HG02610 (cell line): ENCODE measurements around the gene CLIC6.
"Not testable (repeated sequence)": the region's sequence is repeated elsewhere in the genome, so short reads cannot be mapped to it uniquely, and the experiment has no call there.

ENCODE experiments used
- ATAC-seq: cut with Tn5 transposase; IDR thresholded peaks from one replicate; pipeline ENCODE4 v1.9.1; 2021; ENCODE audit warnings: mild to moderate bottlenecking, moderate library complexity; ENCODE audit not compliant: unreplicated experiment

Gene CLIC6

DNA sequence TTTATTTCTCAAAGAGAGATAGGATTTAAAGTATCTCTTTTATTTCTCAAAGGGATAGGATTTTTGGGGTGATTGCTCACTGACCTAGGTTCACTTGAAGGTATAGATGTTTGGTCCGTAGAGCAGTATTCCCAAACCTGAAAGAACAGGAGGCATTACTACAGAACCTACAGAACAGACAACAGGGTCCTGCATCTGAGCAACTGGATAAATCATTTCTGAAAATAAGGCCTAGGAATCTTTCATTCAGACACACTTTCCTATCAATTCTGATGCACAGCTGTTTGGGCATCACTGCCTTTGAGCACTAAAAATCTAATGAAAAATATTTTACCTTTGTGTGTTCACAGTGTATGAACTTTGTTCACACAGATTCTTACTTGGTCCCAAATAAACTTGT is 17.2 kb upstream of the CLIC6 start:
- no peak for ATAC-seq

DNA sequence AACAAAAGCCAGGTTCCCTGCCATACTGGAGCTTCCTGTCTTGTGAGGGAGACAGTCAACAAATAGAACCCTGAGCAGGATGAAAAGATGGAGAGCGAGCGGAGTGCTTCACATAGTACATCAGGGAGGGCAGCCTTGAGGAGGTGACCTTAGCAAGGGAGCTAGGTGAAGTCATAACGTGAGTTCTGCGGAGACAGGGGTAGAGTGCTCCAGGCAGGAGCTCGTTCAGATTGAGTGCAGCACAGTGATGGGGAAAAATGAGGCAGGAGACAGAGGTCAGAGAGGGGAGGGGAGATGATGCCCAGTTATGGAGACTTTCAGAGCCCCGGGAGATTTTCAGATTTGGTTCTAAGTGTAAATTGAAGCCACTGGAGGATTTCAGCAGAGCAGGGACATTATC is 15.3 kb upstream of the CLIC6 start:
- no peak for ATAC-seq

DNA sequence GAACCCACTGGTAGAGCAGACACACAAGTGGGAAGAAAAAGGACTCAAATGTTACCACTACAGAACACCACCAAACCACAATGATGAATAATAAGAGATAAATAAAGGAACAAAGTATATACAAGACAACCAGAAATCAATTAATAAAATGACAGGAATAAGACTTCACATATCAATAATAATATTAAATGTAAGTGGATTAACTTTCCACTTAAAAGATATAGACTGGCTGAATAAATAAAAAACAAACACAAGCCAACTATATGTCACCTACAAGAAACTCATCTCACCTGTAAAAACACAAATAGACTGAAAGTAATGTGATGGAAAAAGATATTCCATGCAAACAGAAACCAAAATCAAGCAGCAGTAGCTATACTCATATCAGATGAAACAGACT is 6.9 kb upstream of the CLIC6 start:
- ATAC-seq, result no peak

DNA sequence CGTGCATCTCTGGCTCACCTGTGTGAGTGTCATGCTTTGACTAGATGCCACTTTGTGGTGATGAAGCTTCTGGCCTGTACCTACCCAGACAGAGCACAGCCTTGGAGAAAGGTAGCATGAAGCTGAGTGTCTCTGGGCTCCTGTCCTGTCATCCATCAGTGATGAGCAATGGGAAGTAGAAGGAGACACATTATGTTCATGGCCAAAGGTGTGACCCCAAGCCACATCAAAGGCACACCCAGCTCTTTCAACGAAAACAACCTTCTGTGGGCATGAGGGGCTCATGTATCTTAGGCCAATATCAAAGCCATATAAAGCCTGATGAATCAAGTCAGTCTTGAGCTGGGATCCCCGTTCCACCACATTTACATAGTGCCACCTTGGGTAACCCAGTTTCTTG is 1.0 kb upstream of the CLIC6 start:
- no peak for ATAC-seq

DNA sequence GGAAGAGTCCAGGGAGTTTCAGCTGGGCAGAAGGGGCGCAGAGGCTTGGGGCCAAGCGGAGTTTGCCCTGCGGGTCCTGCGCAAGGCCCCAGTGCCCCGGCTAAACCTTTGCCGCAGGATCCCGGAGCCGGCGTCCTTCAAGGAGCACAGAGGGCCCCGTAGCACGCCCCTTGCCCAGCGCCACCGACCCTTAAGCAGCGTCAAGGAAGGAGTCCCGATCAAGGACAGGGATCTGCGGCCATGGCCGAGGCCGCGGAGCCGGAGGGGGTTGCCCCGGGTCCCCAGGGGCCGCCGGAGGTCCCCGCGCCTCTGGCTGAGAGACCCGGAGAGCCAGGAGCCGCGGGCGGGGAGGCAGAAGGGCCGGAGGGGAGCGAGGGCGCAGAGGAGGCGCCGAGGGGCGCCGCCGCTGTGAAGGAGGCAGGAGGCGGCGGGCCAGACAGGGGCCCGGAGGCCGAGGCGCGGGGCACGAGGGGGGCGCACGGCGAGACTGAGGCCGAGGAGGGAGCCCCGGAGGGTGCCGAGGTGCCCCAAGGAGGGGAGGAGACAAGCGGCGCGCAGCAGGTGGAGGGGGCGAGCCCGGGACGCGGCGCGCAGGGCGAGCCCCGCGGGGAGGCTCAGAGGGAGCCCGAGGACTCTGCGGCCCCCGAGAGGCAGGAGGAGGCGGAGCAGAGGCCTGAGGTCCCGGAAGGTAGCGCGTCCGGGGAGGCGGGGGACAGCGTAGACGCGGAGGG is 520 bp downstream of the CLIC6 start:
- ATAC-seq, result peak; percentile 42

DNA sequence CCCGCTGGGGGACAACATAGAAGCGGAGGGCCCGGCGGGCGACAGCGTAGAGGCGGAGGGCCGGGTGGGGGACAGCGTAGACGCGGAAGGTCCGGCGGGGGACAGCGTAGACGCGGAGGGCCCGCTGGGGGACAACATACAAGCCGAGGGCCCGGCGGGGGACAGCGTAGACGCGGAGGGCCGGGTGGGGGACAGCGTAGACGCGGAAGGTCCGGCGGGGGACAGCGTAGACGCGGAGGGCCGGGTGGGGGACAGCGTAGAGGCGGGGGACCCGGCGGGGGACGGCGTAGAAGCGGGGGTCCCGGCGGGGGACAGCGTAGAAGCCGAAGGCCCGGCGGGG is 1.1 kb downstream of the CLIC6 start:
- ATAC-seq, result not testable (repeated sequence)

DNA sequence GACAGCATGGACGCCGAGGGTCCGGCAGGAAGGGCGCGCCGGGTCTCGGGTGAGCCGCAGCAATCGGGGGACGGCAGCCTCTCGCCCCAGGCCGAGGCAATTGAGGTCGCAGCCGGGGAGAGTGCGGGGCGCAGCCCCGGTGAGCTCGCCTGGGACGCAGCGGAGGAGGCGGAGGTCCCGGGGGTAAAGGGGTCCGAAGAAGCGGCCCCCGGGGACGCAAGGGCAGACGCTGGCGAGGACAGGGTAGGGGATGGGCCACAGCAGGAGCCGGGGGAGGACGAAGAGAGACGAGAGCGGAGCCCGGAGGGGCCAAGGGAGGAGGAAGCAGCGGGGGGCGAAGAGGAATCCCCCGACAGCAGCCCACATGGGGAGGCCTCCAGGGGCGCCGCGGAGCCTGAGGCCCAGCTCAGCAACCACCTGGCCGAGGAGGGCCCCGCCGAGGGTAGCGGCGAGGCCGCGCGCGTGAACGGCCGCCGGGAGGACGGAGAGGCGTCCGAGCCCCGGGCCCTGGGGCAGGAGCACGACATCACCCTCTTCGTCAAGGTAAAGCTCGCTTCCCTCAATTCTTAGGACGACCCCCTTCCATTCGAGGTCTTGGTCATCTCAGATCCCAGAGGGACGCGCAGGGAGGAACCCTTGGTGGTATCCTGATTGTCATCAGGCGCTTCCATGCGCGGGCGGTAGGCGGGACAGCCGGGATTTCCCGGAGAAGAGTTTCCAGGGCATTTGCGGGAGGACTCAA is 1.6 kb downstream of the CLIC6 start:
- no peak for ATAC-seq

DNA sequence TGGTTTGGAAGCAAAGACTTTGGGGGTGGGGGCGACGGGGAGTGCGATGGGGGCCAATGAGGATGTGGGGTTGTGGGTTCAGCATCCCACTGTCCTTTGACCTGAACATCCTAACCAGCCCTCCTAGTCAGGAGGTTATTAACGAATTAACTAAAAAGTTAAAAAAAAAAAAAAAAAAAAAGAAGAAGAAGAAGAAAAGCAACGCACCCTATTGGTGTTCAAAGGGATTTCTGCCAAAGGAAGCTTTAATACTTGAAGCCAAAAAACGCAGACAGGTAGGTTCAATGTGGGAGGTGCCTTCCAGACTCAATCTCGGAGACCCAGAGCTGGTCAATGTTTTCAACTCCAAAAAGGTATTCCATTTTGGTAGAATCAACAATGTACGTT is 2.2 kb downstream of the CLIC6 start:
- no peak for ATAC-seq

DNA sequence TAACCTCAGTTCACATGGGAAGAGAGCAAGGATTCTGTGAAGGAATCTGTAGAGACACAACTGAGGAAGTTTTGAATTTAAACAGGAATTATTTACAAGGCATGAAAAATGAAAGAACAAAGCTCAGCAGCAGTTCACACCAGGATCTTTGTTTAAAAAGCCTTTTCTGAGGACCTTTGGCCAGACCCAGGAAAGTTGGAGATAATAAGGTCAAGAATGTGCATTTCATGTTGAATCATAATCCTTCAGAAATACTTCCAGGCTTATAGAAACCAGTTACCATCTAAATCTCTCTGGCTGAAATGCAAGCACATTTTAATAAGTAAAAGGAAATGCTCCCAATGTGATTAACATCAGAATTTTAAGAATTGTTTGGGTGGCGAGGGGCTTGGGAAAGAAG is 2.7 kb downstream of the CLIC6 start:
- ATAC-seq, result no peak

DNA sequence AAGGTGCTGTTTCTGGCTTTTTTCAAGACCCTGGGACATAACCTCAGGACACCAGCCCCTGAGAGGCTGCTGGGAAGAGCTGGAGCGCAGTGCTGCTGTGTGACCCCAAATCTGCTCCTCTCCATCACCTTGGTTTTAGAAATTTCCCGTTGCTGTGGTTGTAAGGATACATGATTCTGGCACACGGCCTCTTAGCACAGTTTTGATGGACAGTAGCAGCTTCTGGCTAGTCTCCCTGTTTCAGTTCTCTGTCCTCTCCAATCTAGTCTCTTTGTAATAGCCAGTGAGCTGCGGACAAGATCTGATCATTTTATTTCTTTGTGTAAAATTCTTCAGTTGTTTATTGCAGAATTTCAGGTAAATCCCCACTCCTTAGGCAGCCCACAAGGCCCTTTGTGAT is 3.1 kb downstream of the CLIC6 start:
- no peak for ATAC-seq

DNA sequence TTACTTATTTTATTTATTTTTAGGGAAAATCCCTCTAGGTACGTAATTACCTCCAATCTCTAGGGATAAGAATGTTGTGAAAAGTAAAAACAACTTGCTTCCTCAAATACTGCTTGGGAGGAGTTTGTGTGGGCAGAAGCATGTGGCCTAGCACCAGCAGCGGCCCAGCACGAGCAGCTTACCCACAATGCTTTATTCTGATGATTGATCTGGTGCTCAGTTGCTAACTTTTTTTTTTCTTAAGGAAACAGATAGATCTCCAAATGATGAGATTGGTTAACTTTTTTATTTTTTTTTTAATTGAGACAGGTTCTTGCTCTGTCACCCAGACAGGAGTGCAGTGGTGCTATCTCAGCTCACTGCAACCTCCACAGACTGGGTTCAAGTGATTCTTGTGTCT is 4.2 kb downstream of the CLIC6 start:
- ATAC-seq, result no peak

DNA sequence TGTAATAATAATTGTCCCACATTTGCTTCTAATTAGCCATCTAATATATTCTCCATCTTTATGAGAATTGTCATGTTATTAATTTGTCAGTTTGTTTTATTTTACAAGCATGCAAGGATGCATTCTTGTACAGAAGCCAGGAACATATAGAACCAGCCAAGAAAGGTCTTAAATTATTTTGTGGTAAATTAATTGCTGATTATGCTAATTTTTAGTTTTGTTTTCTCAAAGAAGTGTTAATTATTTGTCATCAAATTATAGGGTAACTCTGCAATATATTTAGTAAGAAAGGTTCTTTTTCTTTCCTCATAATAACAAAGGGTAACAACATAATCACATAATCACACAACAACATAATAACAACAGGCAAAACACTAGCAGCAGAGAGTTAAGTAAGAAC is 5.7 kb downstream of the CLIC6 start:
- no peak for ATAC-seq

DNA sequence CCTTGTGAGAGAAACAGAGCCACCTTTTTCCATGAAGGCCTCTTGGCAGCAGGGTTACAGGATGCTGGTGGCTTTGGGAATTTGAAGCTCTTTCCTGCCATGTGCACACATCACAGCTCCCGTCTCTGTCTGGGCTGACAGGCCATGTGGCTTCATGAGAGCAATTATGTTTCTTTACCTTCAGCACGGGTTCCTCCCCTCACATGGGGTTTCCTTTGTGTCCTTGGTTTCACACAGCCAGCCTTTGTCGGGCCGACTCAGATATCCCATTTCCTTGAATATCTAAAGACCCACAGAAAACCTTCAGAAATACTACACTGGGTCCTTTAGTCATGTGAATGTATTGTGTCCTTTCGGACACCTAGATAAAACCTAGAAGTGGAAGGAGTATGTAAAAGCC is 7.1 kb downstream of the CLIC6 start:
- no peak for ATAC-seq

DNA sequence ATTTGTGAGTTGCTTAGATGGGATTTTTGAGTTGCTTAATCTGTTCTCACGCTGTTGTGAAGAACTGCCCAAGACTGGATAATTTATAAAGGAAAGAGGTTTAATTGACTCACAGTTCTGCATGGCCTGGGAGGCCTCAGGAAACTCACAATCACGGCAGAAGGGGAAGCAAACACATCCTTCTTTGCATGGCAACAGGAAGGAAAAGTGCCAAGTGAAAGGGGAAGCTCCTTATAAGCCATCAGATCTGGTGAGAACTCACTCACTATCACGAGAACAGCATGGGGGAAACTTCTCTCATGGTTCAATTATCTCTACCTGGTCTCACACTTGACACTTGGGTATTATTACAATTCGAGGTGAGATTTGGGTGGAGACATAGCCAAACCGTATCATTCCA is 10.3 kb downstream of the CLIC6 start:
- ATAC-seq, result no peak

DNA sequence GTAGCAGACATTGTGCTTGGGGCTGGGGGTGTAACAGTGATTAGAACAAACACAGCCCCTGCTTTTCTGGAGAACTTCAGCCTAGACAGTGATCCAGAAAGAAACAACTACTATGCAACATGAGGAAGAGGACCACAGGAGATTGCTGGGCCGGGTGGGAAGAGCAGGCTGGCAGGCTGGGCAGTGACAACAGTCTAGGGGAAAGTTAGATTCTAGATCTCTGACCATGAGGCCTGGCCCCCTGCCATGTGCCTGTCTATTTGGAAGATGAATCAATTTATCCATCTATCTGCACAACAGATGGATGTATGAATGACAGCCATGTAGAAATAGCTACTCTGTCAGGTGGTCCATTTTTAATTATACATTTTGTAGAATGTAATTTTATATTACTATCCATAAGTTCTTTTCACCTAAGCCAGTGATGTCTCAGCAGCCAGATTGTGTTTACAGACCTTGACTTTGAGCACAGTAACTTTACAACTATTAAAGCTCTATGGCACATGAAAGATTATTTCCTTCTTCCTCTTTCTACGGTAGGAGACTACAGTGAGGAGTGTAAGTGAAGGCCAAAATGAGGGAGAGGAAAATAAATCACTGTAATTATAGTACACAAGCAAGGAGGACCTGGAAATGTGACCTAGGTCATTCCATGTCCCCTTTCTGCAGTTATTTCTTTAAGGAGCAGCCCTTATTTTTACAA is 15.5 kb downstream of the CLIC6 start:
- ATAC-seq, result no peak

DNA sequence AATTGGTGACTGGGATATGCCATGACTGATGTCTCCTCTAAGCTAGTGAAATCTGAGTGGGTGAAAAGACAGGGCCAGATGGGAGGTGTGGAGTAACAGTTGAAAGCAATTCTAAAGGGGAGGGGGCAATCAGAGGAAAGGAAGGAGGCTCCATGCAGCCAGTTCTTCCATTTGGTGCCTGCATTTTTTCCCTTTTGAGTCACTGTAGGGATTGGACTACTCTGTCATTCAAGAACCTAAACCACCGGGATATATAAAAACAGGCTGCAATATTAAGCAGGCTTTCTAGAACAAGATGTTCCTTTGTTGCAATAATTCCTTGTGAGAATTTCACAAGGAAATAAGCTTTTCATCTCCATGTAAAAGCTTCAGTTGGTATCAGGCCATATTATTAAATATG is 18.3 kb downstream of the CLIC6 start:
- ATAC-seq, result no peak

DNA sequence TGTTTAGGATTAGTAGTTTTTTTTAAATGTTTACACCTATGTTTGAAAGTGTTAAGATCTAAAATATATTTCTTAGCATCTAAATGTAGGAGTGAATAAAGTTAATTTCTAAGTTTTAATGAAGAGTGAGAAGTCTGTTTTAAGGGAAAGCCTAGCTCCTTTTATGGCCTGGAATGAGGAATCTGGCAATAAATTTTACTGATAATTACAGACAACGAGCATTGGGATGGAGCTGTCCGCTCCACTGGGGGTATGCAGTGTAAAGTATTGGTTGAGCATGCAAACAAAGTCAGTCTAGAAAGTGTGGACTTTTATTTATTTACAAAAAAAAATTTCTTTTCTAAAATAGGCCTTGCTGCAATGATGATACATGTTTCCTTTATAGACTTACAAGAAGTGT is 19.0 kb downstream of the CLIC6 start:
- no peak for ATAC-seq

DNA sequence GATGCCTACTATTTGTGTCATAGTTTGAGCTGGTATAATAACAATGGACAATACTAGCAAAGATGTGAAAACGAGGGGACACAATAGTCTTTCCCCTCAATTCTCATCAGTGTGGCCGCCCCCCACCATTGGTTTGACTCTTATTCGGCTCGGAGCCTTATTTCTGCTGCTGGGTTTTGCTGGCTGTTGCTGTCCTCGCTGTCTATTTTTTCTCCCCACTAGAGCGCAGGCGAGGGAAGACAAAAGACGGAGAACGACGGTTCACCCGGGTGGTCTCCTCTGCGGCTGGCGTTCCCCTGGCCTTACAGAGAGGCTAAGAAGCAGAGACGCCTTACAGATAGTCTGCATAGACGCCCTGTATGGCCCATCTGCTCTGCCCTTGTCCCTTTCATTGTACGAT is 19.4 kb downstream of the CLIC6 start:
- ATAC-seq, result no peak

DNA sequence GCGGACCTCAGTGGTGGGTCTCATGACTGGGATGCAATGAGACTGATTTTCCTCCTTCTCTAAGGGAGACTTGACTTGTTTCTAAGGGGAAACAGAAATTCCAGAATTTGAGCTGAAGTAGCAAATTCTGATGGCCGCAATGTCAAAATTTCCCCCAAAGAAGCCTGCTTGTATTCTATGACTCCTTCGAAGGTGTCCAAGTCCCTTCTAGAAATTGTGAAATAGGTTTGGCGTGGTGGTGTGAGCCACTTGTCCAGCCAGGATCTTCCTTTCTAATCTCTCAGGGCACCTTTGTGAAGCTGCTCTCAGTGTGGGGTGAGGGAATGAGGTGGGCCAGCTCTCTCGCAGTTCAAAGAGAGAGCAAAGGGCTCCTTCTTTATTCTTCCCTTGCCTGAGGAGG is 19.9 kb downstream of the CLIC6 start:
- ATAC-seq, result no peak

DNA sequence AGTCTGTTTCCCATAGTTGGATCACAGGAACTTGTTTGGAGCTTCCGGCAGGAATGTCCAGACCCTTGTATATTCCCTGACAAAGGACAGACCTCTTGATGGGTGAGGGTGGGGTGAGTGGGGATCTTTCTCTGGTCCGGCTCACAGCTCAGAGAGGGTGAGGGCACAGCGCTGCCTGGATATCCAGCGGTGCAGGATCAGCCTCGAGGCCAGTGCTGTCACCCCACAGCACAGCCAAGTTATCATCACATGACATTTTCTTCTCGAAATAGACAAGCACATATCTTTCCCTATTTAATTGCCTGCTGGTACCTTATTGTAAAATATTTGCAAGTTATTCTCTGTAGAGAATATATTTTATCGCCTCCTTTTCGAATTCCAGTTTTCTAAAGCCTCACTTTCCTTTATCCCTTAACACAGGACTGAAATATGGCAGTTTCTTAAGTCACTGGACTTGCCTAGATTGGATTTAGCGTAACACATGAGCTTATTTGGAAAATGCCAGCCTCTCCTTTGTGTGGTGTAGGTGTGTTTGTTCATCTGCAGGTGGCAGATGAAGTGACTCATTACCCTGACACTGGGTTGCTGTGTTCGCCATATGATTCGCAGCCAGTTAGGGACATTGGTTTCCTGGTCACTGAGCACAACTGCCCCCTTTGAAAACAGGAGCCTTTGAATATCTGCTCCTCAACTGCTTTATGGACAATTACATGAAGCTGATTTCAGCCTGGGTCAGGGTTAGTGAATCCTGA is 21.4 kb downstream of the CLIC6 start:
- ATAC-seq, result no peak

DNA sequence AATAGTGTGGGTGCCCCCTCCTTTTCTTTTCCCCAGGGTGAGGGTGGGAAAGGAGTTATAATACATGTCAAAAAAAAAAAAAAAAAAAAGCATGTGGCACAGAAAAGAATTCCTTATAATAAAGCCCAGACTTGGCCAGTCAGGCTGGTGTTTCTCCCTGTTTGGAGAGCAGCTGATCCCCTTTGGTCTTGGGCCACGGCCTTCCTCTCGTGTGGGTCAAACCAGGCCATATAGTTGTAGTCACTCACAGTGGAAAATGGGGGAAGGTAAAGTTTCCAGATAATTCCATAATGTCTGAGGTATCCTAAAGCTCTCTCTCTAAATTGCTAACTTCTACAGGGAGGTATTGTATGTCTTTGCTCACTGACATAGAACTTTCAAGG is 22.0 kb downstream of the CLIC6 start:
- ATAC-seq, result no peak
